NCI-H1417 treated with DMSO at 0.1 percent for 48 hours (cell line): ENCODE results near the gene TRIM36.
A peak's percentile ranks its signal among the peaks of the same experiment; 100 is the strongest.

Experiments
- DNase-seq: peaks from one replicate; lab custom pipeline; 2025; lab: John Stamatoyannopoulos, UW

TRIM36 gene, protein sequence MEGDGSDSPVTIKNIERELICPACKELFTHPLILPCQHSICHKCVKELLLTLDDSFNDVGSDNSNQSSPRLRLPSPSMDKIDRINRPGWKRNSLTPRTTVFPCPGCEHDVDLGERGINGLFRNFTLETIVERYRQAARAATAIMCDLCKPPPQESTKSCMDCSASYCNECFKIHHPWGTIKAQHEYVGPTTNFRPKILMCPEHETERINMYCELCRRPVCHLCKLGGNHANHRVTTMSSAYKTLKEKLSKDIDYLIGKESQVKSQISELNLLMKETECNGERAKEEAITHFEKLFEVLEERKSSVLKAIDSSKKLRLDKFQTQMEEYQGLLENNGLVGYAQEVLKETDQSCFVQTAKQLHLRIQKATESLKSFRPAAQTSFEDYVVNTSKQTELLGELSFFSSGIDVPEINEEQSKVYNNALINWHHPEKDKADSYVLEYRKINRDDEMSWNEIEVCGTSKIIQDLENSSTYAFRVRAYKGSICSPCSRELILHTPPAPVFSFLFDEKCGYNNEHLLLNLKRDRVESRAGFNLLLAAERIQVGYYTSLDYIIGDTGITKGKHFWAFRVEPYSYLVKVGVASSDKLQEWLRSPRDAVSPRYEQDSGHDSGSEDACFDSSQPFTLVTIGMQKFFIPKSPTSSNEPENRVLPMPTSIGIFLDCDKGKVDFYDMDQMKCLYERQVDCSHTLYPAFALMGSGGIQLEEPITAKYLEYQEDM

DNA sequence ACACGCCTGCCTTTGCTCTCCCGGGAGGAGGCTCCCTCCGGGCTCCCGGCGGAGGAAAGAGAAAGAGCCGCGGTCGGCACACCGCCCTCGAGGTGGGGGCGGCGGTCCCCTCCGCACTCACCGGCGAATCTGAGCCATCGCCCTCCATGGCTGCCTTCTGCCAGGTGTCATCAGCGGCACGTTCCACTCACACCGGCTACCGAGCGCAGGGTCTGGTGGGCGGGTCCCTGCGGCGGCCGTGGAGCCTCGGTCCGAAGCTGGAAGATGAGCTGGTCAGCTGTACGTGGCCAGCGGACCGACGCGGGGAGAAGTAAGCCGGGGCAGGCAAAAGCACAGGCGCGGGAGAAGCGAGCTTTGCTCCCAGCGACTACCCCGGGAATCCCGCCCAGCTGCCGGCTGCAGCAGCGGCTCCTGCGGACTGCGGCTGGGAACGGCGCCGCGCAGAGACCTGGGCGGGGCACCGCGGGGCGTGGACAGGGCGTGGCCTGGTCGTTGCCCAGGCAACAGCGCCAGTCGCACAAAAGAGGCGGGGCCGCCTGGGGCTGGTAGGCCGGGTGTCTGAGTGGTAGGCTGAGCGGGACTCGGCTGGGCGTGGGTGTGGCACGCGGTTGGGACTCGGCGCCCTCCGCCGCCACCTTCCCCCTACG is at the start of gene TRIM36:
Gene TRIM36 (minus strand): TSS at position 422 of the 647 bp plus-strand sequence. CDS start 274 bp downstream, at position 148.
- peak; percentile 56 for DNase-seq

DNA sequence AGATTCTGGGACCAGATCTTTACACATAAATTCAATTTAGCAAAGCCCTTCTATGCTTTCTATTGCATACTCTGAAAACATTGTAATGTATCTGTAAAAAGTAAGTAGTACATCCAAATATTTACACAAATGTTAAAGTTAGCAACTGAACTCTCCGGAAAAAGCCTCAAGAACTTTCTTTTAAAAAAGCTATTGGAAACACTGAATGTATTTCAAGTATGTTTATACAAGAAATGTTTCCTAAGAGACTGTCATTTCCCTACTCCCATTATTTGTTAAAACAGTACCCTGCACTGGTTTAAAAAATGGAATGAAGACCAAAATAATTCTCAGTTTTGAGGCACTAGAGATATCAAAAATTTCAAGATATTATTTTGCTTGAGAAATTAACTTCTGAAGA is 44.8 kb upstream of the TRIM36 start:
- no peak for DNase-seq

DNA sequence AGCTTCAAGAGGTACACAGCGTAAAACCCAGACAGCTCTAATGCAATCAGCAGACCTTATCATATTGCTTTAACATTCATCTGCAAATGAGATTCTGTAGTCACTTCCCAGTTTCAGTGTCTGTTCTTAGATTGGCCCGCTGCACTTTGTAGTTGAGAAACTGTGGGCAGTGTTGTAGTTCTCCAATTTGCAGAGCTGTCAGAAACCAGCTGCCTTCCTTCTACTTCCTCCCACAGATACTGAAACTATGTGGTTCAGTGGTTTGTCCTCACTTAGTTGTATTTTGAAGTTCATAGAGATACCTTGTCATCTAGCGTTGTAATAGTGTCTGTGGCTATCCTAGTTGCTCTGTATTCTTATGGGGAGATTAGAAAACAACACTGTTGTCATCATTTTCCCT is 39.6 kb upstream of the TRIM36 start:
- DNase-seq: no peak

DNA sequence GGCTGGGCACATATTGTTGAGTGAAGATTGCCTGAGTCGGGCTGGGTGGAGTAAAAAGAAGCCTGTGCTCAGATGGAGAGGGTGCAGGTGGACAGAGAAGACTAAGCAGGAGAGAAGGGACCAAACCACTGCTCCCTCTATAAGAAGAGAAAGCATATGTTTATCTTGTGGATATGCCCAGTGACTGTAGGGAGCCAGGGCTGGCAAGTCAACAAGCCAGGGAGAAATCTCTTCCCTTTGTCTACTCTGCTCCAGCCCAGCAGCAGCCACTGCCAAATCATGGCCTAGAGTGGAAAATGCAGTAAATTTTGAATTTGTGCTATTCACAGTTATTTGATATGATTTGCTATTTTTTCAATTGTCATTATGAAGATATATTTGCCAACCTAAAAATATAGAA is 33.2 kb upstream of the TRIM36 start:
- no peak for DNase-seq

DNA sequence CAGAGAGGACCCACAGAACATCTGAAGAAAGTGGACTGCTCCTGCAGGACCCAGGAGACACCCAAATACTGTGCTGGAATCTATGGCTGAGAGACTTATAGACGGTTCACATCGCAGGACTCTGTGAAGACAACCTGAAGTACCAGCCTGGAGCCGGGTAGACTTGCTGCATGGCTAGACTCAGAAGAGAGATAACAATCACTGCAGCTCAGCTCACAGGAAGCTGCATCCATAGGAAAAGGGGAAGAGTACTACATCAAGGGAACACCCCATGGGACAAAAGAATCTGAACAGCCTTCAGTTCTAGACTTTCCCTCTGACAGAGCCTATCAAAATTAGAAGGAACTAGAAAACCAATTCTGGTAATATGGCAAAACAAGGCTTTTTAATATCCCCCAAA is 26.5 kb upstream of the TRIM36 start:
- no peak for DNase-seq

DNA sequence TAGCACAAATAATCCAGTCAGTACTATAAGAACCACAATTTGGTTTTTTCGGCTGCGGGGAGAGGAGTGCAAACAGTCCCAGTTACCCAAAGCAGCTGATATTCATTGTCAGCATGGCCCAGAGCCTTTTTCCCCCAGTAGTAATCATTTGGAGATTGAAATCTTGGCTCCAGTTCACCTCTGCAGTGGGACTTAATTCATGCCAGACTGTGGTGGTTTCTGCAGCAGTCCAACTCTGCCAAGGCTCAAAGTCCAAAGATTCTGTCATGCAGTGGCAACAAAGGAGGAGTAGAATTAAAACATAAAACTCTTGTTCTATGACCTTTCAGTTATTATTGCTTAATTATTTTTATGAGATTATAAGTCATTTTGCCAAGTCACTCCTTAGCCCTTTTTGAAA is 25.0 kb upstream of the TRIM36 start:
- DNase-seq: no peak

DNA sequence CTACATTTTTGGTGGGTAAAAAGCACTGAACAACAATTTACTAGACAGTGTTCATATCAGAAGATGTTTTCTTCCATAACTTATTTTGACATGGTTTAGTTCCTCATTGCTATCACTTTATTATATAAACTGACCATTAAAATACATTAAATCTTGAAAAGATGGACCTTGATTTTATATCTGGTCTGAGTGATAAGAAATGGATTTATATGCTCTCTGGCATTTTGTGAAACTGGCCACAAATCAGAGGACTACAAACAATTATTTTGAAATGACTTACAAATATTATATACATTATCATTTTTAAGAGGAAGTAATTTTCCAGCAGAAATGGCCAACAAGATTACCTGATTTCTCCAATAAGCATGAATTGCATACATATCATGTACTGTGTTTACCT is 23.6 kb upstream of the TRIM36 start:
- no peak for DNase-seq

DNA sequence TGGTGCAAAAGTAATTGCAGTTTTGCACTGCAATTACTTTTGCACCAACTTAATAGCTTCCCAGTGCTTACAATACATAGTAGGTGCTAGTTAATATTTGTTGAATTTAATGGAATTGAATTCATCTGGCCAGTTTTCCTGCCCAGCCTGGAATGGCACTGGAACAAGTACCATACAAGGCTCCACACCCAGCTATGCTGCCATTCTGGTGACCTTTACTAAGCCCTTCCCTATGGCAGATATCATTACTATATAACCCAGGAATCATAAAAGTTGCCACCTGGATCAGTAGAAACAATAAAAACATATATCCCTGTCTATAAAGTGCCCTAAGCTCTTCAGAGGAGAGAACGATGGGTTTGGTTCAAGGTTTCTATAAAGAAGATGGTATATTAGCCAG is 22.4 kb upstream of the TRIM36 start:
- DNase-seq: no peak

DNA sequence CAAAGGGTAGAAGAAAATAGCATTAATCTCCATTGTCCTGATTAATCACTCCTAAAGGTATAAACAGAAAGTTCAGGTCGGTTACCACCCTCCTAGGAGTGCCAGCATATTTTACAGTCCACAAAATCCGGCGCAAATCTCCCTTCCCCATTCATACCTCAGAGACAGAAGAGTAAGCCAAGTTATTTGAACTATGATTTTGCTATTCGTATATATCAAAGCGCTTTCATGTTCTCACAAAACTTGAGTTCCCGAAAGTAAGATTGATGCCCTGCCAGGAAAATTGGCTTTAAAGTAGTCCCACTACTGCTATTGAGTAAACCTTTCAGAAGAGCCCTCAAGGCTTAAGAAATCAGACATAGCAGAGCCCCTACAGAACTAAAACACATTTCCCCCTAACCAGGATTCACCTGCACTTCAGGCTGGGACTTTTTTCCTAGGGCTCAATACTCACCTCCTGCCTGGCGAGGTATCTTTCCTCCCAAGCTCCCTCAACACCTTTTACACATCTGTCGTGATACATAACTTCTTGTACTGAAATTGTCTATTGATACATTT is 21.8 kb upstream of the TRIM36 start:
- no peak for DNase-seq

DNA sequence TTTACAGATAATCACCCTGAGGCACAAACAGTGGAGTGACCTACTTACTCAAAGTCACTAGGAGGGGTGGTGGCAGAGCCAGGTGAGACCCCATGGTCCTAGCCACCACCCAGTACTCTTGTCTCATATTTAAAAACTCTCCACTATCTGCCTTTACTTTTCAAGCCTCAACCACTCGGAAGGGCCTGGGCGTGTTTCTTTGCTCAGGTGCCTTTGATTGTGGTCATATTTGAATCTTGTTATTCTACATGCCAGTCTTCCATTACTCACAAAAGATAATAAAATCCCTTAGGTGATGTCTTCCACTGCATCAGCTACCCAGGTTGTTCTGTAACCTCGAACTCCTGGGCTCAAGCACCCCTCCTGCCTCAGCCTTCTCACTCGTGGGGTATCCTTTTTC is 20.7 kb upstream of the TRIM36 start:
- no peak for DNase-seq

DNA sequence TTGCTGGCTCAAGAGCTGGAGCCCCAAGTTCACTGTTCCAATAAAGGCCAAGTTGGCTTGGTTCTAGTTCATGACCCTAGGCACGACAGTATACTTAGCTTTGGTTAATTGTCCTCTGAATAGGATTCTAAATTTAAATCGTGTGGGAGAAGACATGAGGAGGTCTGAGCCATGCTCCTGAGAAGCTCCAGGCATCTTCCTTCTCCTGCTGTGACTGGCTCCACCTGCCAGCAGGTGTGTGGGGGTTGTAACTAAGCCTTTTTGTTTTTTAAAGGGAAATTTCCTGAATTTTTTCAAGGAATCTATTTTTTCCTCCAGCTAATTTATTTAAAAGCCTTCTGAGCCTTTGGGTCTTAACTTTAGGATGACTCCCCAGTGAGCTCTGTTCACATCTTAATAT is 20.2 kb upstream of the TRIM36 start:
- no peak for DNase-seq

DNA sequence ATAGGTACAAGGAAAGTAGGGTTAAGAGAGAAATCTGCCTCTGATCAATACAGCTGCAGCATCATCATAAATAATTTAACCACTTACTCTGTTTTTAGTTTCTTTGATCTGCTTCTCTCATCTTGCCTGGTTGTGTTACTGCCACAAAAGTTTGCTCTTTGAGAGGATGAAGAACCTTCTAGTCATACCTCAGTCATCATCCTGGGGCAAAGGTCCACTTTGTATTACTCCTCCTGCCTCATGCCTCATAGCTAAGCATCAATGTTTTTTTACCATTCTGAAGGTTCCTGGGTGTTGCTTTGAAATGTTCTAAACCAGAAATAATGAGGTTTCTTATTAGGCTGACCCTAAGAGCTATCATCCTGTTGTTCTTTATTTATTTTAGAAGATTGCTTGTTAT is 17.1 kb upstream of the TRIM36 start:
- DNase-seq: no peak

DNA sequence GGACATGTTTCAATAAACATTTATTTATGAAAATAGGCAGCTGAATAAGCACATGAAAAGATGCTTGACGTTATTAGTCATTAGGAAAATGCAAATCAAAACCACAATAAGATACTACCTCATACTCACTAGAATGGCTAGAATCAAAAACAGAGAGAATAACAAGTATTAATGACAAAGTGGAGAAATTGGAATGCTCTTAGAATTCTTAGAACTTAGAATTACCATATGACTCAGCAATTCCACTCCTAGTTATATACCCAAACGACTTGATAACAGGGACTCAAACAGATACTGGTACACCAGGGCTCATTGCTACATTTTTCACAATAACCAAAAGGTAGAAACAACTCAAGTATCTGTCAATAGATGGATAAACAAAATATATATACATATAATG is 15.1 kb upstream of the TRIM36 start:
- DNase-seq: no peak

DNA sequence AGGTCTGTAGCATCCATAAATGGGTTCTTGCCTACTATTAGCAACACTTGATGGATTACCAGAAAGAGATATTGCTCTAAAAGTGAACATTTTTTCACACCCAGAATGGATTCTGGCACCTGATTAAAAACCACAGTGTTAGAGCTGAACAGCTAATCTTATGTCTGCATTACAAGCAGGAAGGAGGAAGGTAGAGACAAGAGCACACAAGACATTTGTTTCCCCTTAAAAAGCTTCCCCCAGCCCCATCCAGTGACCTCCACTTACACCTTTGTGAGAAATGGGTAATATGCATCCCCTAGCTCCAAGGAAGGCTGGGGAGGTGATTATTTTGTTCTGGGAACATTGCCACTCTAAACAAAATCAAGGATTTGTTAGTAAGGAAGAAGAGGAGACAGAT is 12.0 kb upstream of the TRIM36 start:
- DNase-seq: no peak

DNA sequence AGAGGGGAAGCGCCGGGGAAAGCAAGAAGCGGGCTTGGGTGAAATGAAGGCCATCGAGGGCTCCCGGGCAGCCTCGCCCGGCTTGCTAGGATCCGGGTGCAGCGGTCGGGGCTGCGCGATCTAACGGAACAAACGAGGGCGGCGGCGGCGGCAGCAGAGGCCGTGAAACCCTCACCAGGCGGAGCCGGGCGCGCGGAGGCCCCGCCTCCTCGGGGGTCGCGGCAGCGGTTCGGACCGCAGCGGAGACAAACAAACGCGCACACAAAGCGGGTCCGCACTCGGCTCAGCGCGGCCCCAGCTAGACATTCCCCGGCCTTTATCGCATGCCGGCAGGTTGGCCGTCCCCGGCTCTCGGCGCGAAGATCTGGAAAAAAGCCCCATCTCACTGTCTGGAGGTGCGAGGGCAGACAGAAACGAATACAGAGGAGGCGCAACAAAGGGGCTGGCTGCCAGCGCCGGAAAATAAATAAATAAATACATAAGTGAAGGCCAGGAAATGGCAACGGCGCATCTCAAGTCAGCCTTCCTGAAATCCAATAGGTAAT is 10.5 kb upstream of the TRIM36 start:
- DNase-seq: no peak

DNA sequence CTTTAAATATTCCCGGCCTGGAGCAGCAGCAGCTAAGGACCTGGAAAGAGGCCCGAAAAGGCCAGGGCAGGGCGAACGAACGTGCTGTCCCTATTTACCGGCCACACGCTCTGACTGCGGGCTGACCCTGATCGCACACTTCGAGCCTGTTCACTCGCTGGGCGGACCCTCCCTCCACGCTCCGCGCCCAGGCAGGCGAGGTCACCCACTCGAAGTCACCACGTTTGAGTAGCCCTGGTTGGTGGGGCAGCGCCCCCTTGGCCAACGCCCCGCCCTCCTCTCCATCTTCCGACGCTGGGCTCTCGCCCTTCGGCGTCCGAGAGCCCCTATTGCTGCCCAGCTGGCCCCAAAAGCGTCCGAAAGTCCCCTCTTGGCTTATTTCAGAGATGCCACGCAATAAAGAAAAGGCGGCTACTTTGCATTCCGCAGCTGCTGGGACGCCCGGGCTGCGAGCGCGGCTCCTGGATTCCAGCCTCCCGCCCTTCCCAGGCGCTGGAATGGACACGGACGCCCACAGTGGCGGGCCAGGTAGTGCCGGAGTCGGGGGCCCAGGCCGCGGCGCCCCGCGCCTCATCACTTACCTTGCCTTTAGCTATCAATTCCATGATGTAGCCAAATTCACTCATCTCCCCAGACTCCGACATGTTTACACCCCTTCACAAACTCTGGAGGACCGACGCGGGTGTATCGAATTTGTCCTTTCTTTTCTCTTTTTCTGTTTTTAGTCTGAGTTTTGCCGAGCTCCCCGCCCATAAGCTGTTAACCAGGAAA is 9.9 kb upstream of the TRIM36 start:
- no peak for DNase-seq

DNA sequence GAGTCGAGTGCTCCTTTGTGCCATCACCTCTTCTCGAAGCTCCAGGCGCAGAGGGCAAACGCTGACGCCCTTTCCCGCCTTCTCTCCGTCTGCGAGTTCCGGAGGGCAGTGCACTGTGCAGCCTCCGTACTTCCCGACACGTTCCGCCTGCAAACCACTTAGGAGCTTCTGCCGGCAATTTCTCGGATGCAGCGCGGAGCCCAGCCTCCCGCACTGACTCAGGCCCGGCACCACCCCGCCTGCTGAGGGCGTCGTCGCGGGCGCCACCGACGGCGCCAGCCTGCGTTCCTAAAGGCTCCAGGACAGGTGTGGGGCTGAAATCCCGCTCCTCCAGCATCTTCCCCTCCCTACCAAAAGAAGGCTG is 9.3 kb upstream of the TRIM36 start:
- no peak for DNase-seq

DNA sequence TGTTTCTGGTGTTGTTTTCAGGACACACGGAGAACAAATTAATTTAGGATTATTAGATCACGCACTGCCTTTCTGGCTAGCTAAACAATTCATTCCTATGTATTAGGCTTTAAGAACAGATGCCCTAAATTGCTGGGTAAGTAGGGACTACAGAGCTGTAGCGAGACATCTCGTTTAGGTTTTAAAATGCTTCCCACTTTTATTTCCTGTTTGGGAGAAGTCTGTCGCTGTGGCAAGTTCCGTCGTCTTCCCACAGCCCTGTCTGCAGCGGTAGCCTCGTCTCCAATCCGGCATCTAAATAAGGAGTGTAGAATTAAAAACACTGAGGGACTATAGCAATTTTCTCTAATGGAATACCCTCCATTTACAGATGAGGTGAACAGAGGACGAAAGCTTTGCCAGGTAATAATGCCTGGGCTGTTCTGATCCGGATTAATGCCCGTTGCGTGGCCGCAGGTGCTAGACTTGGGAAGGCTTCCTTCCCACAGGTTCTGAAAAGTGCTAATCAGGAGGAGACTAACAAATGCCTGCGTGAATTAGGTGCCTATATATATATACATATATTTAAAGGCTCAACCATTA is 1.3 kb upstream of the TRIM36 start:
- DNase-seq: no peak

DNA sequence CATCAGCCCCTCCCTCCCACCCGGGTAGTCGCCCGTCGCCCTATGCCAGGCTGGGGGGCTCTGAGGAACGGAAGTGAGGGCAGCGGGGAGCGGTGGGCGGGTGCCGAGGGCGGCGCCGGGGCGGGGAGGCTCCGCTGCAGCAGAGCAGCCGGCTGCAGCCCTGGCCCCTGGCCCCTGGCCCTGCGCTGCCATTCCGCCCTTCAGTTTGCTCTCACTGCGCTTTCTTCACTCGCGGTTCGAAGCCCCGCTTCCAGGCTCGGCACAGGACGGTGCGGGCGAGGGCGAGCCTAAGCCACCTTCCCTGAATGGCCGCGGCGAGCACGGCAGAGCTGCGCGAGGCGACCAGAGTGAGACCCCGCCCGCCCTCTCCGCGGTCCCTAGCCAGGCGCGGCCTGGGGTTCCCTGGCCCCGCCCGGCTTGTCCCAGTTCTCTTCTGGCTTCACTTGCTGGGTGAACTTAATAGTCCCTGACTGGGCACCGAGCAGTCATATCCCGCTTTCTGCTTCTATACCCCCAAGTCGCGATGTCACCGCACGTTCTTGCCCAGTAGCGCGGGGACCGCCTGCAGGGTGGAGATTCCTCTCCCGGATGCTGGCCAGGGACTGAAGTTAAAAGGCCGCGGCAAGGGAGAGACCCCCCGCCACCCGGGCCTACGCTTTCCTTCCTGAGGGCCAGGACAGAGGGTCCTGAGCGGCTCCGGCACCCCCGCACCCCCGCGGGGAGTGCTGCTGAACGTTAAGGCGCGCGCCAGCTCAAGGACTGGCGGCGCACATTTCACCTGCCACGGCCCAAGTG is 623 bp upstream of the TRIM36 start:
- no peak for DNase-seq

DNA sequence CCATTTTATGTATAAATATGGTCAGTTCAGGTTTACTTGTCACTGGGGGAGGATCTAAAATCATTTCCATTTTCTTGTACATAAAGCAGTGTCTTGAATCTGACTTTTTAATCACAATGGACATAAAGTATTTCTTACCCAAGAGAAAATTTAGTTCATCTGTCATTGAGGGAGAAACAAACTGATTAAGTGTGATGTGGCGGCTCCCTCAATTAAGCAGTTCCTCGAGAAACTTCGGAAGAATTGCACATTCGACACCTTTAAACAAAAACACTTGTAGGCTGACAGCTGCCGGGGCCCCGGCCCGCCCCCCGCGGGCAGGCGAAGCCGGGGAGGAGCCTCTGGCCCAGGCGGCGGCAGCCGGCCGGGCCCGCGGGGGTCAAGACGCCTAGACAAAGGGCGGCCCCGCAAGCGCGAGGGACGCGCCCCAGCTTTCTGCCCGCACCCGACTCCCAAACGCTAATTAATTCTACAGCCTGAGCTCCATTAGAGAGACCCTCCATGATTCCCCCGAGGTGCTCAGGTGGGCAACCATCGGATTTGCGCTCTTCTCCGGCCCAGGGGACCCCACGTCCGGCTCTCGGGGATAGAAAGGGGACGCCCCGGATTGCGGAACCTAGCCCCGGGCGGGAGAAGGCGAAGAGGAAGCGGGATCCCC is 750 bp downstream of the TRIM36 start:
- no peak for DNase-seq
